Ureter (tissue), 1 donor: ENCODE results near the gene FCHO2. TPM values are rescaled to one million over a fixed set of nuclear protein-coding genes. Genes with fewer than 3 reads are reported as not detected.

Experiments
- DNase-seq: peaks from one replicate; pipeline ENCODE4 v3.0.0-alpha.2; 2020; ENCODE audit warnings: low spot score
- total RNA-seq: library from RNA; stranded (reverse); gene quantifications from one replicate; pipeline ENCODE4 v1.2.4, GENCODE V29; 2023
- donor health status: DM: yes; HTN: yes; CAD: no.

FCHO2 gene
- total RNA-seq, 1 donor from 2014 or later: 51.5 TPM

GRCh38 chr5:73028991-73029595 lies 73.3 kb downstream of the FCHO2 start:
- no peak for DNase-seq

GRCh38 chr5:73030531-73030930 lies 74.7 kb downstream of the FCHO2 start:
- no peak for DNase-seq

DNA sequence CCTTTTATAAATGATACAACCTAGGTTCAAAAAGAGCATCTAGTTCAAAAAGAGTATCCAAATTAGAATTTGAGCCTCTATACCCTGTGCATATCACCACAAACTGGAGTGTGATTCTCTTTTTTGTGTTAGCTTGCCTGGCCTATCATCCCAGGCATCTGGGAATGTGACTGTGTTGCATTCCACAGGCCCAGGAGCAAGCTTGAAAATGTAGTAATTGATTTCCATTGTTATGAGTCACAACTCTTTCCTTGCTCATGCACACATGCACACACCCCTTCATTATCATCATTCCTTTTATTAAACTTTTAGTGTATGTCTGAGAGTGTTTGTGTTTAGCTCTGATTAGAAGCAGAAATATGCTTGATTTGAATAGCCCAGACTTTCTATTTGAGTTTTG lies 75.2 kb downstream of the FCHO2 start:
- DNase-seq: no peak

DNA sequence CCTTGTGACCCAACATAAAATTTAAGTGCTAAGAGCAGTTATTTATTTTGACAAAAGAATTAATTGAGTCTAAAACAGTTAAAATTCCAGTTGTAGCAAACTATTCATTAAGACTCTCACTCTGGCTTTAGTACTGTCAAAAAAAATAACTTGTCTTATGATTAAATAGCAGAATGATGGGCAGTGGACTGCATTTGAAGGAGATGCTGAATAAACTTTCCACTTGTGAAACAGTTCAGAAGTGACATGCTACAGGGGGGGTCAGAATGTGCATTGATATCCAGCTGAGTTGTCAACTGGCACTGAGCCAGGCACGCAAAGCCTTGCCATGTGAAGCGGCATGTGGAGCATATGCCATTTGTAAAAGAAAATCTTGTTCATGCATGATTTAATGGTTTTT lies 76.0 kb downstream of the FCHO2 start:
- no peak for DNase-seq

DNA sequence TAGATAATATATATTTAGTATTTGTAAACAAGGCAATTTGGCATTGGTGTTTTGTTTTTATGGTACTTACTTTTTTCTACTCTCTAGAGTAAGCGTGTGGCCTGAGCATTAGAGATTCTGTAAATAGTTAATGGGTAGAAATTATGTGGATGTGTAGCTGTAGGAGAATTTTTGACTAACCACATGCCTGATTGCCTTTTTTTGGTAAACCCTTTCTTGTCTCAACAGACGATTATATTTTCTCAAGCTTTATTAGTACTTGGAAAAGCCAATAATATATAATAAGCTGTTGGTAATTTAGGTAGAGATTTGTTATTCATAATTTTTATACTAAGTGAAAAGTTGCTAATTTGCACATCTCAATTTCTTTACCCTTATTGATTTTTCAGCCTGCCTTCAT lies 76.8 kb downstream of the FCHO2 start:
- no peak for DNase-seq

DNA sequence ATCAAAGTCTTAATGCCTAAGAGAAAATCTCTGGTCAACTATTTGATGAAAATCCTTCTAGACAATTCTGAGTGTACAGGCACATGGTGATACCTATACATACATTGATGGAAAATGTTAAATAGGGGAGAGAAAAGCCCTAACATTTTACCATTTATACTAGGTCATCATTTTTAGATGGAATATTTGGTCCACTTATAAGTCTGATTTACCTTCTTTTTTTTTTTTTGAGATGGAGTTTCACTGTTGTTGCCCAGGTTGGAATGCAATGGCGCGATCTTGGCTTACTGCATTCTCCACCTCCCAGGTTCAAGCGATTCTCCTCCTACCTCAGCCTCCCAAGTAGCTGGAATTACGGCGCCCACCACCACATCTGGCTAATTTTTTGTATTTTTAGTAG lies 81.7 kb downstream of the FCHO2 start:
- DNase-seq: no peak

GRCh38 chr5:73039082-73039481 lies 83.2 kb downstream of the FCHO2 start:
- no peak for DNase-seq

- no peak for DNase-seq
Observed at GRCh38 chr5:73042993-73043392, 87.2 kb downstream of the FCHO2 start.

GRCh38 chr5:73044546-73044945 lies 88.7 kb downstream of the FCHO2 start:
- DNase-seq: no peak

GRCh38 chr5:73045623-73046022 lies 89.8 kb downstream of the FCHO2 start:
- no peak for DNase-seq

GRCh38 chr5:73061593-73061992 lies 105.8 kb downstream of the FCHO2 start:
- DNase-seq: no peak

GRCh38 chr5:73066466-73066865 lies 110.6 kb downstream of the FCHO2 start:
- DNase-seq: no peak

GRCh38 chr5:73067213-73067612 lies 111.4 kb downstream of the FCHO2 start:
- DNase-seq: no peak

DNA sequence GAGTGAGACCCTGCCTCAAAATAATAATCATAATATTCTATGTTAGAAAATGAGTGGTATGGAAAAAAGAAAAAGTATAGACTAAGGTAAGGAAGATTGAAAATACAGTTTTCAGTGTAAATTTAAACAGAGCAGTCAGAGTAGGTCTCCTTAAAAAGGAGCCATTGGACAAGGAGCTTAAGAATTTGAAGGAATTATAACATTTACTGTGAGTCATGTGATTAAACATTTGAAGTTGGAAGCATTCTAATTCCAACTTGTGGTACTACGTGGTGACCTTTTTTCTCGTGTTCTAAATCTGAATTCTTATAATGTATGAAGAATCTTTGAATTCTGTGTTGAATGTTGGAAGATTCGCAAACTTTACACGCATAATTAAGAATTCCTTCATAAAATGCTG lies 125.3 kb downstream of the FCHO2 start:
- no peak for DNase-seq

GRCh38 chr5:73088026-73088425 lies 132.2 kb downstream of the FCHO2 start:
- DNase-seq: no peak

DNA sequence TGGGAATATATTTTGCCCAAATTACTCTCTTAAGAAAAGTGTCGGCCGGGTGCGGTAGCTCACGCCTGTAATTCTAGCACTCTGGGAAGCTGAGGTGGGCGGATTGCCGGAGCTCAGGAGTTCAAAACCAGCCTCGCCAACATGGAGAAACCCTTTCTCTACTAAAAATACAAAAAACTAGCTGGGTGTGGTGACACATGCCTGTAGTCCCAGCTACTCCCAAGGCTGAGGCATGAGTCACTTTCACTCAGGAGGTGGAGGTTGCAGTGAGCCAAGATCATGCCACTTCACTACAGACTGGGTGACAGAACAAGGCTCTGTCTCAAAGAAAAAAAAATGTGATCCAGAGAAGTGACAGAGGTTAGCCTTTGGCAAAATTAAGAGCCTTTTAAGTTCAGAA lies 138.1 kb downstream of the FCHO2 start:
- no peak for DNase-seq

DNA sequence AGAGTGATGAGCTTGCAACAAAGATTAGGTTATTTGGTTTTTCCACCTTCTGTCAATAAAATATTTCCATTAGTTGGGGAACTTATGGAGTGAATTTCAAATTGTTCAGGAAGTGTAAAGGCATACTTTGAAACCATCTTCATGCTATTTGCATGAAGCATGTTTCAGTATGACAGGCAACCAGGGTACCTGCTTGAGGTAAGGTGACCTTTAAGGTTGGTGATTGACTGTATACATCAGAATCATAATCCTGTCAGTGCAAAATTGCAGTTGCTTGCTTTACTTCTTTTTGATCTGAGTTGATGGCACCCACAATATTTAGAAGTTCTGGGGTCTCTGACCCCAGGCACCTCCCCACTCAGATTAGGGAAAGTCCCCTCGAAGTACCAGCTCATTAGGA lies 138.6 kb downstream of the FCHO2 start:
- no peak for DNase-seq

GRCh38 chr5:73095564-73096238 lies 139.9 kb downstream of the FCHO2 start:
- DNase-seq: no peak

GRCh38 chr5:73096239-73096575 lies 140.4 kb downstream of the FCHO2 start:
- no peak for DNase-seq

DNA sequence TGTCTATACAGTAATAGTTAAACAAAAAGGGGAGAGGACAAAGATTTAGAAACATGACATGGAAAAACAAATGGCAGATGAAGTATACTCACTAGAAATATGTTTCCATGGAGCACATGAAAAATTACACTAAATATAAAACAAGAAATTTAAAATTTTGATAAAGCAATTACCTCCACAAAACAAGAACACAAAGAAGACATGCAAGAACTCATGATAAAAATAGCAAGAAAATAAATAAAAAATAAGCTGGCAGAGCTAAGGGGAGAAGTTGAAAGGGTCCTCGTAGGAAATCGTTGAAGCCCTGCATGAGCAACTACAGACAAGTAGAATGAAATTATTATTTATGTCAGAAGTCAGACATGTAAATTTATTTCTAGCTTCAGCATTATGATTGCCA lies 141.9 kb downstream of the FCHO2 start:
- no peak for DNase-seq

DNA sequence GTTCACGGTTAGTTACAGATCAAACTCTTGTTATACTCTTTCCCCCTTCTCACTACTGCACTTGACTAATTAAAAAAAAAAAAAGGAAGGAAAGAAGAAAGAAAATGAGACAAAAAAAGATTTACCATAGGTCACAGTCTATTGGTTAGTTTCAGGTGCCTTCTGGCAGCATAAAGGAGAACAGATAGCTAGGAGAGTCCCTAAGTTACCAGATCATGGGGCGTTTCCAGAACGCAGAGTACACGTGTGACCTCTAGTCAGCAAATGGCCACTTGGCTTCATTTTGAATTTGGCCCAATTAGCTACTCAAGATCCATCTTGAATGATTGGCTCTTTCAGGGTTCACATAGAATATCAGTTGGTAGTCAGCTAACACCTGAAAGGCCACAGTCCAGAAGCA lies 144.3 kb downstream of the FCHO2 start:
- DNase-seq: no peak

DNA sequence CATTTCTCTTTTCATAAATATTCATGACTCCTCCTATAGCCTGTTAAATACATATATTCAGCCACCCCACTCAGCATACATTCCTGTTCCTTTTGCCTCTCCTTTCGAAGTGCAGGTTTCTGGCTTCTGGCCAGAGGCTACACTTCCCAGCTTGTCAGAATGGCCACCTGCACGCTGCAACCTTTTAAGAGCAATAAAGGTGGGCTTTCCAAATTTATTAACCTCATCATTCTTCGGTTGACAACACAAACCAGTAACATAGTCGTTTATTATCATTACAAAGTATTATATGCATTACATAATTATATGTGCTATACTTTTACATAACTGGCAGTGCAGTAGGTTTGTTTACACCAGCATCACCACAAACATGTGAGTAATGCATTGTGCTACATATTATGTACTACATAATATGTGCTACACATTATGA lies 148.0 kb downstream of the FCHO2 start:
- DNase-seq: no peak

DNA sequence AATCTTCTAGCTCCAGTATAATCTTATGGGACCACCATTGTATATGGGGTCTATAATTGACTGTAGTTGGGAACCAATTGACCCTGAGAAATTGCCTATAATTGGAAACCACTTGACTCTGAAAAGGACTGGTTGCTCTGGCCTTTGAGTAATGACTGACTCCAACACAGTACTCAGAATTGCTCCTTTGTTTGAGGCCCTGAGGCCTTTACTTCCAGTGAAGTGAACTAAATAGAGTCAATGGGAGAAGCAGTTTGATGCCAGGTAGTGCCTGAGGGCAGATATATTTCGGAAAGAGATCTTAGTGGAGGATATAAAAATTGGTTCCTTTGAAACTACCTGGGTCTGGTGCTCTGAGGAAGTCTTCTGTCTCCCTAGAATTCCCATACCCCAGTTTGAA lies 148.5 kb downstream of the FCHO2 start:
- no peak for DNase-seq

DNA sequence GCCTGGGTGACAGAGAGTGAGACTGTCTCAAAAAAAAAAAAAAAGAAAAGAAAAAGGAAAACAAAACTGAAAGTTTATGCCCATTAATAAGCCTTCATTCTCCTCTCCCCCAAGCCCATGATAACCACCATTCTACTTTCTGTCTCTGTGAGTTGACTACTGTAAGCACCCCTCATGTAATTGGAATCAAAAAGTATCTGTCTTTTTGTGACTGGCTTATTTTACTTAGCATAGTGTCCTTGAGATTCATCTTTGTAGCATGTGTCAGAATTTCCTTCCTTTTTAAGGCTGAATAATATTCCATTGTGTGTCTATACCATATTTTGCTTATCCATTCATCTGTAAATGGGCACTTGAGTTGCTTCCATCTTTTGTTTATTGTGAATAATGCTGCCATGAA lies 150.5 kb downstream of the FCHO2 start:
- DNase-seq: no peak
